EL (cell line): ENCODE measurements around the gene SPATA31D1.
"Not testable (repeated sequence)": the region's sequence is repeated elsewhere in the genome, so short reads cannot be mapped to it uniquely, and the experiment has no call there.

Source experiments
- DNase-seq: peaks from one replicate; pipeline ENCODE4 v3.0.0-alpha.2; 2016

Gene SPATA31D1

GRCh38 chr9:81988472-81988871 lies at the start of gene SPATA31D1:
Gene SPATA31D1, plus strand, starts transcription at chr9:81988772. Its CDS starts 47 bp downstream, at chr9:81988819.
- not testable (repeated sequence) for DNase-seq

DNA sequence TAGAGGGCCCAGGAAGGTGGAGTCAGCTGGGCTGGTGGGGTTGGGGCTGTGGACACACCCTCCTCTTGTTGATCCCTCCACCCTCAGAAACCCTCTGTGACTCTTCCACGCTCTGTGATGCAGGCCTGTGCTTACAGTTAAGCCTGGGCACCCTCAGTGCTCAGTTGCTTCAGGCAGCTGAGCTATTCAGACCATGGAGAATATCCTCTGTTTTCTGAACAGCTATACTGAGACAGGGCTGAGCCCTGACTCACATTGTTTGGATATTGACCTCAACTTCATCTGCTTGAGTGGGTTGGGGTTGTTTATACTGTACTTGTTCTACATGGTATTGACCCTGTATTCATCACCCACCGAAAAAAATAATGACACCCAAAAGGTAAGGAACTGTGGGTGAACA lies 45.2 kb upstream of the SPATA31D1 start, which contains the start of gene SPATA31D3:
Gene SPATA31D3 (plus strand): TSS at position 108 of the 400 bp plus-strand sequence. CDS start 86 bp downstream, at position 194.
- not testable (repeated sequence) for DNase-seq

GRCh38 chr9:81948650-81949049 lies 39.9 kb upstream of the SPATA31D1 start:
- DNase-seq: not testable (repeated sequence)

DNA sequence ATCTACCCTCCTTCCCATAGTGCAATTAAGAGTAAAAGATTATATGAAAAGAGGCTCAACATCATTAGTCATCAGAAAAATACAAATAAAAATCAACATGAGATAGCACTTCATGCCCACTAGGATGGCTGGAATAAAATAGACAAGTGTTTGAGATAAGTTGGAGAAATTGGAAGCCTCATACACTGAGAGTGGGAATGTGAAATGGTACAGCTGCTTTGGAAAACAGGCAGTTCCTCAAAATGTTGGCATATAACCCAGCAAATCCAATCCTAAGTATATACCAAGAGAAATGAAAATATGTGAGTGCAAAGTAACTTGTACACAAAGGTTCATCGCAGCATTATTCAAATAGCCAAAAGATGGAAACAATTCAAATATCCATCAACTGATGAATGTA lies 35.5 kb upstream of the SPATA31D1 start:
- DNase-seq: no peak

GRCh38 chr9:81955625-81956024 lies 32.9 kb upstream of the SPATA31D1 start:
- no peak for DNase-seq

- DNase-seq: peak; percentile 5
Observed at GRCh38 chr9:81964218-81965171, 24.1 kb upstream of the SPATA31D1 start.

DNA sequence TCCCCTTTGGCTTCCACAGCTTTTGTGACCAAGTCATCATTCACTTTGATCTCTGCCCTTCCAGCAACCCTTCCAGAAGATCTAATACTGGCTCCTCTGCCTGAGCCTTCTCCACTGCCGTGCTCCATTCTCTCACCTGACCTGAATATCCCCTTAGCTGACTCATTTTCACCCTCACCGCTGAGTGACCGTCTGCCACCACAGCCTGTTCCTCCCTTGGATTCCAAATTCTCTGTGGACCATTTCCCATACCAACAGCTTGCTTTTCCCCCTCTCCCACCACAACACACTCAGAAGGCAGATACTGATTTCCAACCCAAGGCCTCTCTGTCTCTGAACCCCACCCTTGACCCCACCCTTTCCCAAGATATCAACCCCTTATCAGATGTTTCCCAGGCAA lies 20.5 kb upstream of the SPATA31D1 start:
- no peak for DNase-seq

GRCh38 chr9:81969971-81970370 lies 18.6 kb upstream of the SPATA31D1 start:
- peak; percentile 11 for DNase-seq

- DNase-seq: no peak
Observed at GRCh38 chr9:81971727-81972126, 16.8 kb upstream of the SPATA31D1 start.

GRCh38 chr9:81974764-81975163 lies 13.8 kb upstream of the SPATA31D1 start:
- DNase-seq: no peak

GRCh38 chr9:81976351-81976750 lies 12.2 kb upstream of the SPATA31D1 start:
- DNase-seq: no peak

GRCh38 chr9:81979196-81979595 lies 9.4 kb upstream of the SPATA31D1 start:
- DNase-seq: no peak

DNA sequence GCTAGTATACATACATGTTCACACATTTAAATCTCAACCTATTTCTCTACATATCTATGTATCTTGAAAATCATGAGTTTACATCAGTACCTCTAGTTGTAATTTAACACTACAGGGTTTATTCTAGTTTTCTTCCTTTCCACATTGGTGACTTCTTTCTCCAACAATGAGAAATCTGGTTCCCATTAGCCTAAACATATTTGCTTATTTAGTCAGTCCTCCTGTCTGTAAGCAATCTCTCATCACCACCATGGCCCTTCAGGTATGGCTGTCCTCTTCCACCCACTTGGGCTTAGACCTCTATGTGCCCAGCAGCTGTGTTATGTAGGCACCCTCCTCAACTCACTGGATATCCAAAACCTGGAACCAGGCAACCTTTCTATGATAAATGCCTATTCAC lies 8.0 kb upstream of the SPATA31D1 start:
- no peak for DNase-seq

- no peak for DNase-seq
Observed at GRCh38 chr9:81981883-81982282, 6.7 kb upstream of the SPATA31D1 start.

DNA sequence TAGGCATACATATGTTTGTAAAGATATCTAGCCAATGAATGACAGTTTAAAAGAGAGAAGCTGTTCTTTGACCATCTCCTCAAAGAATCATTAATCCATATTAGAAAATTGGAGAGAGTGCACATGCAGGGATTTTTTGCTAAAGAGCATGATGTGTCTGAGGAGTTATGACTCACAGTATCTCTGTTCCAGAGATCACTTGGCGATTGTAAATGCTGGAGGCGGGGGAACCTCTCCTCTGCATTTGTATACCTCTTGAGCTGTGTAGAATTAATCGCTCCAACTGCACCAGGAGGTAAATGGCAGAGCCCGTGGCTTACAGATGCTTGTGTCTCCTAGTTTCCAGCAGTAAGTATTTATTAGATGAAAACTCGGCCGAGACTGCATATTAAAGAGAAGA lies 3.6 kb upstream of the SPATA31D1 start:
- no peak for DNase-seq

DNA sequence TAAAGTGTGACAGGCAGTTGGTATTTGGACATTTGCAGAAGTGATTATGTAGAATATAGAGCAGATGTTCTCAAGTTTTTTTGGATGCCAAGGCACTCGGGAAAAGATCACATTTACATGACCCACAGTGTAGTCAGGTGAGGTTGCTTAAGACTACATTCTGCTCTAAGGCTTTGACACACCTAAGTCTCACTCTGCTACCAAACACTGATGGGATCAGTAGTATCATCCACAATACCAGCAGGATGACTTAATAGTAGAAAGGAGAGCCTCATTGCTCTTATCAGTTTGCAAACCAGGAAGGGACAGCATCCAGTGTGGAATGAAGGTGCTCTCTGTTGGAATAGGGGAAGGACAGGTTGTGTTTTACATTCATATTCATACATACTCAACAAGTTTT lies 2.5 kb upstream of the SPATA31D1 start:
- no peak for DNase-seq

GRCh38 chr9:81989700-81990099 lies 1.1 kb downstream of the SPATA31D1 start:
- DNase-seq: no peak

GRCh38 chr9:81993656-81994055 lies 5.1 kb downstream of the SPATA31D1 start:
- DNase-seq: no peak

DNA sequence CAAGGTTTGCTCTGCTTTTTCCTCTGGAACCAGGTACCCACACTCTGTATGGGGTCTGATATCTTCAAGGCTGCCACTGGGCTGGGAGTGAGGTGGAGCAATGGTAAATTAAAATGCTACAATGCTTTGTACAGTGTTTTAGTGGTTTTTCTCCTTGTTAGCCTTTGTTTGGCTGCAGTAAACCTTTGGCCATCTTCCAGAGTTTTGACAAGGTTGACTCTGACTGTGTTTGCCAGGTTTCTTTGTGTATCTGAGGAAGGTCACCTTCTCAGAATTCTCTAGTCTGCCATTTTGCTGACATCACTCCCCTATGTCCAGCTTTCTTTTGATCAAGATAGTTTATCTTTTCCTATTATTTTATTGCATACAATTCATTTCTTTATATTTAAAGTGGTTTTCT lies 11.2 kb downstream of the SPATA31D1 start:
- DNase-seq: no peak

- DNase-seq: no peak
Observed at GRCh38 chr9:82010711-82011110, 22.1 kb downstream of the SPATA31D1 start.

DNA sequence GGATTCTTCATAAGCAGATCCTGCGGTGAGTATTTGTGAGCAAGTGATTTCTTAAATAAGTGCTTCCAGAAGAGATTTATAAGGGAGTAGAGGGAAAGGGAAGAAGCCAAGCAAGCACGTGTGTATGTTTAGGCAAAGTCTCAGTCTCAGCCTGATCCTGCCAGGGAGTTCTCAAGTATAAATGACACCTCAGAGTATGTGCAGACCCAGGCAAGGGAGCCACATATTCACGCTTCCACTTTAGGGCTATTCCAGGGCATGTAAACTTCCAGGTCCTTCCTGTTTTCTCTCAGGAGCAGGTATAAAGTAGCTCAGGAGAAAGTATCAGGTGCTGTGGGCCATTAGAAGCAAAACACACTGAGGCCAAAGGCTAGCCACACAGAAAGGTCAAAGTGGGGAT lies 22.6 kb downstream of the SPATA31D1 start:
- no peak for DNase-seq

GRCh38 chr9:82012276-82012675 lies 23.7 kb downstream of the SPATA31D1 start:
- DNase-seq: no peak

DNA sequence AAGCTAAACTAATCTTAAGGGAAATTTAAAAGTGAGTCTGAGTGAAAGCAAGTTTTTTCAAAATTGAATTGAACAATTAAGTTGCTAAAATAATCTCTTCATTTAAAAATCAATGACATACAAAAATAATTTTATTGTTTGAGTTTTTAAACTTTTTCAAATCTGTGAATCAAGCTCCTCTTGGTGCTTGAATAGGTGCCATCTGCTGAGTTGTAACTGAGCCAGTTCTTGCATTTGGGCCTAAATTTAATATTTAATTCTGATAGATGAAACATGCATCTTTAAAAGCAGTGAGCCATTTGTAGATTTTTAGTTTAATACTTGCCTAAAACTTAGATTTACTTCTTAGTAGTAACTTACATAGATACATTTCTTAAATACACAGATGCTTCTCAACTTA lies 31.8 kb downstream of the SPATA31D1 start:
- no peak for DNase-seq

DNA sequence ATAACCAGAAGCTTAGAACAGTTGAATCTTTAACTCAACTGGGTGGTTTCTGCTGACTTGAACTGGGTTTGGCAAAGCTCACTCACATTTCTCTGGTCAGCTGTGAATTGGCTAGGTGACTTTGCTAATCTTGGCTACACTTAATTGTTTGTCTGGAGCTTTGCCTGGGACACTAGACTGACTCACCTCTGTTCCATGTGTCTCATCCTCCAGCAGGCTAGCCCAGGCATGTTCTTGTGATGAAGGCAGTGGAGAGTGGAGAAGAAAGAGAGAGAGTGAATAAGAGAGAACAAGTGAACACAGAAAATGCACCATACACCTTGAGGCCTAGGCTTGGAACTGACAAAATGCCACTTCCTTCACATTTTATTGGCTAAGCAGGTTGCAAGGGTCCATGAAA lies 32.6 kb downstream of the SPATA31D1 start:
- DNase-seq: peak; percentile 73

- no peak for DNase-seq
Observed at GRCh38 chr9:82022121-82022520, 33.5 kb downstream of the SPATA31D1 start.
